Measurements from ENCODE around the gene PTPRN2. TPM values are rescaled to one million over a fixed set of nuclear protein-coding genes. Genes with fewer than 3 reads are reported as not detected.

The PTPRN2 gene
- total RNA-seq, 4 donors from 2014 or later = 14.9 to 34.3 (median 21.3) TPM

DNA sequence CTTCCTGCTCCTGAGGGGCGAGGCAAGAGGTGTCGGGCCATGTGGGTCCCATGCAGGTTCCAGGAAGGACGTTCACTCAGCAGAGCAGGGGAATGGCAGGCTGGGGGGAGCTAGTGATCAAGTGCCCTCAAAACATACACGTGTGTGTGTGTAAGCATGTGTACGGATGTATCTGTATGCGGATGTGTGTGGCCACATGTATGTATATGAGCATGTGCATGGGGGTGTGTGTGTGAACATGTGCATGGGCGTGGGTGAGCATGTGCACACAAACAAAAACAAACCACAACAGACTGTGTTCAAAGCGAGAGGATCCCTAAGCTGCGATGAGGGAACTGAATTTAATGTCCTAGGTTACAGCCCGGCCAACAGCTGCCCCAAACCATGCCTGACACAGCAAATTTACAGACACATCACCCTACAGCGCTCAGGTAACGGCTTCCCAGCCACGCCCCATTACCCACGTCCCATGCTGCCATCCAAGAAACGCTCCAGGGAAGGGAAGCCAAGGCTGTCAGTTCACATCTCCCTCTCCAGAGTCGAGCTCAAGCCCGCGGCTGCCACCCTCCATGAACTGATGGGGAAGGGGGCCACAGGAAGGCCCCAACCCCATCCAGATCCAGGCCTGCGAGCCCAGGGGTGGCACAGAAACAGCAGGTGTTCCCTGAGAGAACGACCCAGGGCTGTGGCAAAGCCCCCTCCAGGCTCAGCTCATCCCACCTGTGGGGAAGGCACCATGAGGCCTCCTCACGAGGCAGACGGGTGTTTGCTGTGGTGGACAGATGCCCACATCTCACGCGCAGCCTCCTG, 56.6 kb downstream of the PTPRN2 start:
- Histone ChIP-seq H3K27me3 (no peaks in the 10 kb centered on the region), H3K4me1 (no peaks in the 10 kb centered on the region), H3K27ac (no peak overlapping the region), H3K9me3 (no peaks in the 10 kb centered on the region), H3K4me3 (no peak overlapping the region), H3K36me3 (no peaks in the 10 kb centered on the region)
- TF ChIP-seq, protein P1, sequence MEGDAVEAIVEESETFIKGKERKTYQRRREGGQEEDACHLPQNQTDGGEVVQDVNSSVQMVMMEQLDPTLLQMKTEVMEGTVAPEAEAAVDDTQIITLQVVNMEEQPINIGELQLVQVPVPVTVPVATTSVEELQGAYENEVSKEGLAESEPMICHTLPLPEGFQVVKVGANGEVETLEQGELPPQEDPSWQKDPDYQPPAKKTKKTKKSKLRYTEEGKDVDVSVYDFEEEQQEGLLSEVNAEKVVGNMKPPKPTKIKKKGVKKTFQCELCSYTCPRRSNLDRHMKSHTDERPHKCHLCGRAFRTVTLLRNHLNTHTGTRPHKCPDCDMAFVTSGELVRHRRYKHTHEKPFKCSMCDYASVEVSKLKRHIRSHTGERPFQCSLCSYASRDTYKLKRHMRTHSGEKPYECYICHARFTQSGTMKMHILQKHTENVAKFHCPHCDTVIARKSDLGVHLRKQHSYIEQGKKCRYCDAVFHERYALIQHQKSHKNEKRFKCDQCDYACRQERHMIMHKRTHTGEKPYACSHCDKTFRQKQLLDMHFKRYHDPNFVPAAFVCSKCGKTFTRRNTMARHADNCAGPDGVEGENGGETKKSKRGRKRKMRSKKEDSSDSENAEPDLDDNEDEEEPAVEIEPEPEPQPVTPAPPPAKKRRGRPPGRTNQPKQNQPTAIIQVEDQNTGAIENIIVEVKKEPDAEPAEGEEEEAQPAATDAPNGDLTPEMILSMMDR (IDR thresholded peaks at IDR 0.05) = no peak
- TF ChIP-seq POLR2A (IDR thresholded peaks at IDR 0.05) = no peak
- no peak for DNase-seq

DNA sequence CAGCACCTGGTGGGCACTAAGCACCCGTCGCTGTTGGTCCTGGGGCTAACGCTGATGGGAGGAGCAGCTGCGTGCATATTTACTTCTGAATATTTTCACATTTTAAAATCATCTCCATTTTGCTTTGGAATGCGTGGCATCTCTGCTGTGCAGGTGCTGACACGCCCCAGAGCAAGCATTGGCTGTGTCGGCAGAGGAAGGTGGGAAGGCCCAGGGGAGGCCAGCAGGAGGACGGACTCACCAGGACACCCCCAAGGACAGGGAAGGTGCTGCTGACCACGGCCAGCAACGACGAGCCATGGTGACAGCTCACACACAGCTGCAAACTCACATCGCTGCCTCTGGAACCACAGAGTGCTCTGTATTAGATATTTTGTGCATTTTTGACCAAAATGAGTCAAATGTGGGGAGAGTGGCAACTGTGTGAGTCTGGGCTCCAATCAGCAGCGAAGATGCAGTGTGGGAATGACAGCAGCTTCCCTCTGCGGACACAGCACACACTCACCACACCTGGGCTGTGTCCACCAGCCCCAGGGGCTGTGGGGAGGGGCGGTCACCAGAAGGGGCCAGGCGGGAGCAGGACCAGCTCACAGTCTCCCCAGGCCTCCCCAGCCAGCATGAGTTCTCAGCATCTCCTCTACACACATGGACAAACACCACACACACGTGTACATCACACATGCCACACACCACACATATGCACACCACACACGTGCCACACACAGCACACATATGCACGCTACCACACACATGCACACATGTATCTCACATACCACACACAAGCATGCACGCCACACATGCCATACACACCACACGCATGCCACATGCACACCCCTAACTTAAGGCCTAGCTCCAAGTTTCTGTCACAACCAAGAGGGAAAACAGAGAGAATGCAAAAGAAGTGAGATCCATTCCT, 58.2 kb downstream of the PTPRN2 start:
- TF ChIP-seq, protein P1 (IDR thresholded peaks at IDR 0.05) = no peak
- no peak for TF ChIP-seq POLR2A (IDR thresholded peaks at IDR 0.05)
- Histone ChIP-seq H3K36me3 (no peaks in the 10 kb centered on the region), H3K4me3 (no peak overlapping the region), H3K9me3 (no peaks in the 10 kb centered on the region), H3K27ac (no peak overlapping the region), H3K4me1 (no peaks in the 10 kb centered on the region), H3K27me3 (no peaks in the 10 kb centered on the region)
- no peak for DNase-seq

DNA sequence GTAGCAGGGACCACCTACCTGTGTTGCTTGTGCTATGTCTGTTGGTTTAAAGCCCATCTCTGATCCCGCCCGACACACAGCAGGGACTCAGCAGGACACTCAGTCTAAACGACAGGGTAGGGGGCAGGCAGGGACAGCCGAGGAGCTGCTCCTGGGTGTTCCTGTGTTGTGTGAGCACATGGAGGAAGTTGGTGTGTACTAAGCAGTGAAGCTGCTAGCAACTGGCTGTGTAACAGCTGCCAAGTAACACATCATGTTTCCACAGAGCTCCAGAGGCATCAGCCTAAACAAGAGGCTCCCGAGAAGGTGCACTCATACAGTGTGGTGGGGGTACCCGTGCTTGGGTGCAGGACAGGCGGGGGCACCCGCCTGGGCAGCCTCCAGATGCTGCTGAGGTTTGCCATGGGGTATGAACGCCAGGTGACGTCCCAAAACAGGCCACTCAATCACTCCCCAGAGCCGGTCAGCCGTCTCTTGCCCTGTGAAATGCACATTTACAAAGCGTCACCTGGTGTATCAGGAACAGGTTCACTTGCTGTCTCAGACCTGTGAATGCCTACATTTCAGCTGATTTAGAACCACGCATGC, 59.6 kb downstream of the PTPRN2 start:
- Histone ChIP-seq H3K27ac (no peak overlapping the region), H3K9me3 (no peaks in the 10 kb centered on the region), H3K36me3 (no peaks in the 10 kb centered on the region), H3K27me3 (no peaks in the 10 kb centered on the region), H3K4me1 (no peaks in the 10 kb centered on the region), H3K4me3 (no peak overlapping the region)
- TF ChIP-seq, protein P1 (IDR thresholded peaks at IDR 0.05) = no peak
- no peak for TF ChIP-seq POLR2A (IDR thresholded peaks at IDR 0.05)
- no peak for DNase-seq

DNA sequence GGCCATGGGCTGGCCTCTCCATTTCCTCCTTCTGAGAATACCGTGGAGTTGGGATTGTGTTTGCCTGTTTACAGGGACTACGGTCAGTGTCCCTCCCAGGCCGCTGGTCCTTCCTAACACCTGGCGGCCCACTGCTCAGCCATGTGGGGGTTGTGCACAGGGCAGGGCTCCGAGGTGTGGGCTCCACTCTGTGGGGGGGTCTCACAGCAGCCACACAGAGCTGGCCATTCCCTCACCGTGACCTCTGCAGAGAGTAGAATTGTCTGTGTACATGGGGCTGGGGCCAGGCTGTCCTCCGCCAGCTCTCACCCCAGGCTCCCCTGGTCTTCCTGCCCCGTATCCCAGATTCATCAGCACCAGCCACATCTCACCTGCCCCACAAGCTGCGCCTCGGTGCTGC, 60.1 kb downstream of the PTPRN2 start:
- no peak for DNase-seq
- no peaks in the 10 kb centered on the region for H3K9me3 ChIP-seq
- H3K4me1 ChIP-seq = no peaks in the 10 kb centered on the region
- no peak for TF ChIP-seq POLR2A (IDR thresholded peaks at IDR 0.05)
- TF ChIP-seq, protein P1 (IDR thresholded peaks at IDR 0.05) = no peak
- H3K27me3 ChIP-seq = no peaks in the 10 kb centered on the region
- no peak overlapping the region for H3K4me3 ChIP-seq
- no peaks in the 10 kb centered on the region for H3K36me3 ChIP-seq
- H3K27ac ChIP-seq = no peak overlapping the region

DNA sequence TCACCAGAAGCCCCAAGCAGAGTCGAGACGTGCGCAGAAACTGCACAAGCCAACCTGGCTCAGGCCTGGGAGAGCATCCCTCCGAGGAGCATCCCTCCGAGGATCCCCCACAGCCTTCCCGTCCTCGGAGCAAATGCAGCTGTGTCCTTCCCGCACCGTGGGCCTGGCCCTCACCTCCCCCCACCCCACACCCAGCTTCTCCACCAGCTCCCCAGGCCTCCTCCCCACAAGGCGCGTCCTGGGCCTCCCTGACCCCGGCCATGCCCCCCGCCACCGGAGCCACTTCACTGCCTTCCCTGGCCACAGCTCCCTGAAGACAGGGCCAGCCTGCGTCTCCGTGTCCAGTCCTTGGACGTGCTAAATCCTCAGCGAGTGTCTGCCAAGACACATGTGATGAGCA, 60.6 kb downstream of the PTPRN2 start:
- no peaks in the 10 kb centered on the region for H3K27me3 ChIP-seq
- no peaks in the 10 kb centered on the region for H3K36me3 ChIP-seq
- no peaks in the 10 kb centered on the region for H3K4me1 ChIP-seq
- DNase-seq = no peak
- H3K4me3 ChIP-seq = no peak overlapping the region
- TF ChIP-seq POLR2A (IDR thresholded peaks at IDR 0.05) = no peak
- TF ChIP-seq, protein P1 (IDR thresholded peaks at IDR 0.05) = no peak
- no peak overlapping the region for H3K27ac ChIP-seq
- H3K9me3 ChIP-seq = no peaks in the 10 kb centered on the region
